GM13976 (cell line): Measurements from ENCODE around the gene EP400.

Source experiments
- DNase-seq: peaks from one replicate; pipeline ENCODE4 v3.0.0; 2012; ENCODE audit warnings: low spot score
- in situ Hi-C: fragments of 300-500 bp; cut with MboI; formaldehyde crosslinking; loops from one replicate; pipeline ENCODE4 v1.12.0; 2022; ENCODE audit warnings: low sequenced_read_pairs, mixed read lengths, inconsistent platforms; ENCODE audit not compliant: unreplicated experiment
- TF ChIP-seq, protein P1 (sequence below): IDR thresholded peaks from 2 replicates; pipeline ENCODE4 v1.5.1; 2012; ENCODE audit warnings: borderline replicate concordance, mild to moderate bottlenecking; ENCODE audit not compliant: insufficient read depth; ENCODE audit errors: extremely low read depth, missing control alignments, control extremely low read depth

The EP400 gene

GRCh38 chr12:131903270-131904255 is 46.2 kb upstream of the EP400 start:
- in situ Hi-C loops = no loop called here

GRCh38 chr12:131904346-131904745 is 45.4 kb upstream of the EP400 start:
- TF ChIP-seq, protein P1, sequence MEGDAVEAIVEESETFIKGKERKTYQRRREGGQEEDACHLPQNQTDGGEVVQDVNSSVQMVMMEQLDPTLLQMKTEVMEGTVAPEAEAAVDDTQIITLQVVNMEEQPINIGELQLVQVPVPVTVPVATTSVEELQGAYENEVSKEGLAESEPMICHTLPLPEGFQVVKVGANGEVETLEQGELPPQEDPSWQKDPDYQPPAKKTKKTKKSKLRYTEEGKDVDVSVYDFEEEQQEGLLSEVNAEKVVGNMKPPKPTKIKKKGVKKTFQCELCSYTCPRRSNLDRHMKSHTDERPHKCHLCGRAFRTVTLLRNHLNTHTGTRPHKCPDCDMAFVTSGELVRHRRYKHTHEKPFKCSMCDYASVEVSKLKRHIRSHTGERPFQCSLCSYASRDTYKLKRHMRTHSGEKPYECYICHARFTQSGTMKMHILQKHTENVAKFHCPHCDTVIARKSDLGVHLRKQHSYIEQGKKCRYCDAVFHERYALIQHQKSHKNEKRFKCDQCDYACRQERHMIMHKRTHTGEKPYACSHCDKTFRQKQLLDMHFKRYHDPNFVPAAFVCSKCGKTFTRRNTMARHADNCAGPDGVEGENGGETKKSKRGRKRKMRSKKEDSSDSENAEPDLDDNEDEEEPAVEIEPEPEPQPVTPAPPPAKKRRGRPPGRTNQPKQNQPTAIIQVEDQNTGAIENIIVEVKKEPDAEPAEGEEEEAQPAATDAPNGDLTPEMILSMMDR = no peak
- in situ Hi-C loops = no loop called here
- no peak for DNase-seq

More at GRCh38 chr12:131903270-131904255, 46.2 kb upstream of the EP400 start:
- DNase-seq = no peak
- TF ChIP-seq, protein P1 = no peak

GRCh38 chr12:131905081-131905629 is 44.6 kb upstream of the EP400 start:
- no peak for DNase-seq
- in situ Hi-C loops = no loop called here
- TF ChIP-seq, protein P1 = no peak

- DNase-seq = no peak
- TF ChIP-seq, protein P1 = no peak
- in situ Hi-C loops = no loop called here
Observed at GRCh38 chr12:131905630-131906091, 44.1 kb upstream of the EP400 start.

DNA sequence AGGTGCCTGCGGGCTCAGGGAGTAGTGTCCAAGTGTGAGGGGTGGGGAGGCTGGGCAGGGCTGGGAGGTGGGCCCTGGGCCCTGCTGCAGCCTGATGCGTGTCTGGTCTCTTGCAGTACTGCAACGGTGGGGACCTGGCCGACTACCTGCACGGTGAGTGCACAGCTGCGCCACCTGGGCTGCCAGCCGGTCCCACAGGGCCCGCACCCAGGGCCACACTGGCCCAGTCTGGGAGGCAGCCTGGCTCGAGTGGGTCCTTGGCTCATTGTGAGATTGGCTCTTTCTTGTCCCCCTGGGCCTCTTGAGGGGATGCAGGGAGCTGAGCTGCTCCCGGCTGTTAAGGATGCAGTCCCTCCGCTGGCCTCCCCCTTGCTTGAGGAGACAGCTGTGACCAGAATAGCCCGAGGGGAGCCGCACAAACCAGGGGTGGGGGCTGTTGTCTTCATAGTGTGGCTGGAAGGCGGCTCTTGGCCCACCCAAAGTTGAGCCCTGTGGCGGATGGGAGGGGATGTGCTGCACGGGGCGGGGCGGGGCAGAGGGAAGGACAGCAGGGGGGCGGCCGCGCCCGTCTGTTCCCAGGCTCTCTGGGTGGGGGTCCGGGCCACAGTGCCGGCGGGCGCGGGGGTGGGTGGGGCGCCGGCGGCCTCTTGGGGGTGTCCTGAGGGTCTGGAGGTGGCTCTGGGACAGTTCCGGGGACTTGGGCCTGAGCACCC is 42.2 kb upstream of the EP400 start:
- TF ChIP-seq, protein P1 = no peak
- in situ Hi-C loops = no loop called here
- no peak for DNase-seq
